HG03175 (cell line): ENCODE data around the gene SERPINA3.

Experiments used
- ATAC-seq: cut with Tn5 transposase; IDR thresholded peaks from one replicate; pipeline ENCODE4 v1.9.1; 2021; ENCODE audit warnings: mild to moderate bottlenecking, moderate library complexity; ENCODE audit not compliant: unreplicated experiment

SERPINA3 gene

DNA sequence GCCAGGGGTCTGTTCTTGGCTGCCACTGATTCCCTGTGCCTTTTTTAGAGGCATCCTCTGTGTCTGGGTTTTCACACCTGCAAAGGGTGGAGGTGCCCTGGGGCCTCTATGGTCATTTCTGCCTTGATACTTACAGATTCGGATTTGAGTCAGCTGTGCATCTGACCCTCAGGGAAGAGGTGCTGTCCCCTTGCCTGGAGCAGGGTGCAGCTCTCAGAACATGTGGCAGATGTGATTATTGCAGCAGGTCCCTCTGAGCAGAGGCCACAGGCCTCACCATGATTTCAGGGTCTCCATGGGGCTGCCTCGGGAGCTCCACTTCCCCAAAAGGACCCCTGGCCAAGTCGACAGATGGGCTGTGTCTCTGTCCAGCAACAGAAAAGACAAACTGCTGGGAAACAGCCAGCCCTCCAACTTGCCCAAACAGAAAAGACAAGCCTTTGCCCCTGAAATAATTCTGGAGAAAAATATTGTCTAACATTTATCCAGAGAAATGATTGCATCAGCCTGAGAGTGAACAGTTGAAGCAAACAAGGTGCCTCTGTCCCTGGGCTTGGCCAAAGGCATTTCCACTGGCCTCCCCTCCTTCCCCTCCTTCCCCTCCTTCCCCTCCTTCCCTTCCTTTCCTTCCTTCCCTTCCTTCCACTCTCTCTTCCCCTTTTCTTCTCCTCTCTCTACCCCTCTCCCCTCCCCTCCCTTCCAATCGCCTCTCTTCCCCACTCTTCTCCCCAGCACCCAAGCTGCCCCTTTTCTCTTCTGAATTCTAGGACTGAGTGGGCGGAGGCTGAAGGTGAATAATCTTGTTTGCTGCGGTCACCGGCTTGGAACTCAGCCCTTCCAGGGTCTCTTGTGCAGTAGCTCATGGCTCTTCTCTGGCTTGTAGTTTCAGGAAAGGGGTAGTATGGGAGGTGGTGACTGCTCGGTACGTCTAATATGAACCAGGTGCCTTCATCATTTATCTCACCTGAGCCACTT is 676 bp downstream of the SERPINA3 start:
- no peak for ATAC-seq

- ATAC-seq: no peak
These were observed 1.8 kb downstream of the SERPINA3 start for GRCh38 chr14:94613720-94614644.

DNA sequence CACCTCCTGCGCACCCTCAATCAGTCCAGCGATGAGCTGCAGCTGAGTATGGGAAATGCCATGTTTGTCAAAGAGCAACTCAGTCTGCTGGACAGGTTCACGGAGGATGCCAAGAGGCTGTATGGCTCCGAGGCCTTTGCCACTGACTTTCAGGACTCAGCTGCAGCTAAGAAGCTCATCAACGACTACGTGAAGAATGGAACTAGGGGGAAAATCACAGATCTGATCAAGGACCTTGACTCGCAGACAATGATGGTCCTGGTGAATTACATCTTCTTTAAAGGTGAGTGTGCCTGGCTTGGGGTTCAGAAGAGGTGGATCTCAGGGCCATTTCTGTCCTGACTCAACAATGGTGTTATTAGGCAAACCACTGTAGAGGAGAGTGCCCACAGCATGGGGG is 2.6 kb downstream of the SERPINA3 start:
- ATAC-seq: no peak

DNA sequence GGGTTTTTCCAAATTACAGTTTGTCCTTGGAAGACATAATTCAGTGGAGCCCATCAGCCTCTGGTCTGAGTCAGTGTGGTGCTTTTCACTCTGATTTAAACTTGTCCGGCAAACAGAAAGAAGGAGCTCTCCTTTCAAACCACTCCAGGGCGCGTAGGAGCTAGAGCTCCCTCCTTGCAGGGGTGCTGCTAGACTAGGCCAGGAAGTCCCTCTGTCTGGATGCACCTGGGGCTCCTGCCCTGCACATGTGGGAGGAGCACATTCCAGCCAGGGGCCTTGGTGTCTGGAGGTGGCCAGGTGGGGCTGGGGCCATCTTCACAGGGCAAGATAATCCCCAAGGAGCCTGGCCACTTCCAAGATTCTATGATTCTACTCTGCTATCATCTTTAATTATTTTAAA is 3.1 kb downstream of the SERPINA3 start:
- ATAC-seq: no peak

DNA sequence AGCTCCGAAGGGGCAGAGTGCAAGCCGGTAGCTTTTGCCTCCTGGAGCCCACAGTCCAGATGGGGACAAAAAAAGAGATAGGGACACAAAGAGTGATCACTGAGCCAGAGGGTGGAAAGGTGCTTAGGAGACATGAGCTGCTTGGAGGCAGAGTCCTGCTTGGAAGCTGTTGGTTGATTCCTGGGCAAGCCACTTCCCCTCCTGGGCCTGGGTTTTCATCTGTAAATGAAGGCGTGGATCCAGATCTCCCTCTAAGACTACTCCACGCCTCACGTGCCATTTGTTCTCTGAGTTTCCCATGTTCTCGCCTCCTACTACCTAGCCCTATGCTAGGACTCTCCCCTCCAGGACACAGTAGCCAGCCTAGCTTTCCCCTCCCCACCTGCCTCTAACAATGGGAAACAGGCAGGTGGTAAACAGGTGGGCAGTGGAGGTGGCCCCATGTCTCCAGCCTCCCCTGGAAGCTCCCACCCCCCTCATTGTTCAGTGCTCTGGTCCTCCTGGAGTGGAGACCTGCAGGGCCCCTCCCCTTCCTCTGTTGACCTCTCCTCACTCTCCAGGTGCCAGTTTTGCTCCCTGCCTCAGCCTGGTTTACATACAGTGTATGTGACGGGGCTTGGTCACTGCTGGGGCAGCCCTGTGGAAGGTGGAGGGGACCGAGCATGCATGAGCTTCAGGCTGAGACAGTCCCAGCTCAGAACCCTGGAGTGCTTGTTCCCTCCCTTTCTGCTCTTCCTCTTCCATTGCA is 3.8 kb downstream of the SERPINA3 start:
- no peak for ATAC-seq

- ATAC-seq: no peak
These were observed 5.3 kb downstream of the SERPINA3 start for GRCh38 chr14:94617366-94617941.

DNA sequence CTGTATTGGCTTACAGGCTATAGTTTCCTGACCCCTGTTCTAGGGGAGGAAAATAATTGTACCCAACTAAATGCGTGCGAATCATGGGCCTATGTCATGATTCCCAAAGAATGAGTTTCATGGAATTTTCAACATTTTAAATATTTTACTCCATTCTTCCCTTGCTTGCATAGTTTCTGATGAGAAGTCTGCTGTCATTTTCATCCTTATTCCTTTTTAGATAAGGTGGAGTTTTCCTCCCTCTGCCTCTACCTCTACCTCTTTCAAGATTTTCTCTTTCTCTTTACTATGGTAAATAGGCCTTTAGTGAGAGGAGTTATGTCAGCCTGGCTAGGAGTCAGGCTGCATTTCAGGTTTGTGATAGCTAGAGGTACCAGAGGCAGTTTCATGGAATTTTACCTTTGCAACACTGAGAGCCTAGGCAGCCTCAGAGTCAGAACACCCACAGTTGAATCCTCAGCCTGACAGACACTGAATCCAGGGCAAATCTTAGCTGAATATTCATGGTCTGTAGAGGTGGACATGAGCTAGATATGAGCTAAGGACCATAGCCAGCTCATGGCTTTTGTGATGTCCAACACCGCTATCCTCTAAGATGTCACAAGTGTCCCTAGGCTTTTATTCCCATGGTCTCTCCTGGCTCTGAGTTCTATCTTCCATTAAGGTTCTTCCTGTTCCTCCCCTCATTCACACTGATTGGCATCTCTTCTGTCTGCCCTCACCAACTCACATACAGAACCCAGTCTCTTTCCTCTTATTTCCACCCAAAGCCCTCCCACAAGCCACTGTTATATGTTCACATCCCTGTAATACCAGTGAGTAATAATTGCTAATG is 6.0 kb downstream of the SERPINA3 start:
- no peak for ATAC-seq

DNA sequence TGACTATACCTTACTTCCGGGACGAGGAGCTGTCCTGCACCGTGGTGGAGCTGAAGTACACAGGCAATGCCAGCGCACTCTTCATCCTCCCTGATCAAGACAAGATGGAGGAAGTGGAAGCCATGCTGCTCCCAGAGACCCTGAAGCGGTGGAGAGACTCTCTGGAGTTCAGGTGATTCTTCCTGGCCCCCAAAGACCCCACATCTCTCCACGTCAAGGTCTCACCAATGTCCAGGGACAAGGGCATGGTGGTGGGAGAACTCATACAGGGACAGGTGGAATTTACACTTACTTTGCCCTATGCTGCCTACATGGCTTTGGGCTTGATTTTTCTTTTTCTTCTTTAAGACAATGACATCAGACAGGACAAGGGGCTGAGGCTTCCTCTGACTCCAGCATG is 7.1 kb downstream of the SERPINA3 start:
- no peak for ATAC-seq

DNA sequence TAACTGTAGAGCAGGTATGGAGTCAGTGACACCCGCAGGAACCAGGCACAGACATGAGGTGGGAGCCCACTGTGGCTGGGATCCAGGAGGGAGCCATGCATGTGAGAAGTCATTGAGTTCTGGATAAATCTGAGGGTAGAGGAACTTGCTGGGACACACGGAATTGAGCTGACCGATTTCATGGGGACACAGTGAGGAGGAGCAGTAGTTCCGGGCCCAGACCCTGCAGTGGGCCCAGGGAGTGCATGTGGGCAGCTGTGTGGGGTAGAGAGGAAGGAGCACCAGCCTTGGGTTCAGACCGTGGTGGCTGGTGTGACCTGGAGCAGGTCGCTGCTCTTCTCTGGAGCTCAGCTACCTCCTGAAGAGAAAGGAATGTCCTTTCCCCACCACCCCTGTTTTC is 8.4 kb downstream of the SERPINA3 start:
- no peak for ATAC-seq

DNA sequence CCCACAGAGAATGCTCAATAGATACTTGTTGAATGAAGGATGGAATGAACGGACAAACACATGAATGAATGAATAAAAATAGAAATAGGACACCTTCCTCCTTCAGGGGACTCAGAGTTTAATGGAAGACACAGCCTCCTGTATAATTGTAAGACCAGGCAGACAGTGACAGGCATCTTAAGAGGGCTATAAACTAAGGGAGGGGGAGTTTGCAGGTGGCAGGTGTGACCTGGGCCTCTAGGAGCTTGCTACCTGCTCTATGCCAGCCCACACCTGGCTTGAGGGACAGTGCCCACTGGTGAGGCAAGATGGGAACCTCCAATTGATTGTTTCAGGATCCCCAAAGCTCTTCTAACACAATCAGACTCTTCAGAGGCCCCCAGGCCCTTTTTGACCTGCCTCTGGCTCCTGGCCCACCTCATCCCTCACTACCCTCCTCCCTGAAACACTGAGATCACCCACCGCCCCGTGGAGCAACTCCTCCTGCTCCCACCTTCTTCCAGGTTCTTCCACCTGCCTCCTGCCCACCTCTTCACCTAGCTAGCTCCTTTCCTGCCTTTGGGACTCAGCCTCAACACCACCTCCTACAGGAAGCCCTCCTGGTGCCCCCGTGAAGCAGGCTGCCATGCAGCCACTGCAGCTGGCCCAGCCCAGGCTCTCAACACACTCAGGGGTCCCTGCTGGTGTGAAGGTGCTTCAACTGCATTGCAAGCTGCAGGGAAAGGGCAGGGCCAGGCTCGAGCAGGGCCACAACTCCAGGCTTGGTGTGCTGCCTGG is 9.4 kb downstream of the SERPINA3 start:
- ATAC-seq: no peak

DNA sequence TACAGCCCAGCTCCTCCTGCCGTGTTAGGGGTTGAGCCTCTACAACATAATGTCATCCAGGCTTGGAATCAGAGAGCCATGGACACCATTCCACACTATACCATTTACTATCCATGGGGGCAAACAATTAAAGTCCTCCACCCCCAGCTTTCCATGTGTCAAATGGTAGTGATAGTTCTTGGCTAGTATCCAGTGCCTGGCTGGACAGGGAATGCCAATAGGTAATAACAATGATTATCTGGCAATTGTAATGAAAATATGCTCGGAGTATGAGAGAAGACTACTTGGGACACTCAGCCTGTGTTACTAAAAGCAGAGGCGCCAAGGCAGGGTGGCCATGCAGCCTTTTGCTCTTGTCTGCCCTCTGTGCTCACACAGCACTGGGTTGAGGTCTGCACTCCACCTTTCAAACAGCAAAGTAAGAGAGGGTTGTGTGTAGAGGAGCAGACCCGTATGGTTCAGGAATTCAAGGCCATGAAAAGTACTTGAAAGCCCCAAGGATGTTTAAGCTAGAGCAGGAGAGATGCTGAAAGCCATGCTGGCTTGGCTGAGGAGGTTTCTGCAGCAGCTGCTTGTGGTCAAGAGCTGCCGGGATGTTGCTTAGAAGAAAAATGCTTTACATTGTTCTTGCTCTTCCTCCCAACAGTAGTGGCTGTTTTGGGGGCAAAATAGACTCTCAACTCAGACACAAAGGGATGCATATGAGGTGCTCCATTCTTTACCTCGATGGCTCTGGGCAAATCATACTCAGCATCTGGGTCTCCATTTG is 10.6 kb downstream of the SERPINA3 start:
- no peak for ATAC-seq

GRCh38 chr14:94623422-94623809 is 11.2 kb downstream of the SERPINA3 start:
- ATAC-seq: no peak

DNA sequence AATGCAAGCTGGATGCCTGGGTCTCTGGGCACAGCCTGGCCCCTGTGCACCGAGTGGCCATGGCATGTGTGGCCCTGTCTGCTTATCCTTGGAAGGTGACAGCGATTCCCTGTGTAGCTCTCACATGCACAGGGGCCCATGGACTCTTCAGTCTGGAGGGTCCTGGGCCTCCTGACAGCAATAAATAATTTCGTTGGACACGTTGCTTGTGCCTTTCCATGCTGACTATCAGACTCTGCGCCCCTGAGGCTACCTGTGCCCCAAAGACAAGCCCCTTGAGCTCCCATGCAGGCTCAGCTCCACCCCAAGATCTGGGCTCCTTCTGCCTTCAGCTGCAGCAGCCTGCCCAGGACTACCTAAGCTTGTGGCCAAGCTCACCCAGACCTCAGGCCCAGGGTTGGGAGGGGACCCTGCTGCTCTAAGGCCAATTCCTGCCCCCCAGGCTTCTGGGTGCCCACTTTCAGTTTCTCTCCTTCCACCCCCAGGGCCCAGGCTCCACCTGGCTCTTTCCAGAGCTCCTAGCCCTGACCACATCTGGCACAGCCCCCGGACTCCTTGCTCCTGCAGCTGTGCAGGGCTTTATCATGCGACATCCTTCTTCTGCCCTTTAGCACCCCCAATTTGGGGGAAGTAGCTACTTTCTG is 11.8 kb downstream of the SERPINA3 start:
- ATAC-seq: no peak

GRCh38 chr14:94624537-94625352 is 12.6 kb downstream of the SERPINA3 start:
- no peak for ATAC-seq

DNA sequence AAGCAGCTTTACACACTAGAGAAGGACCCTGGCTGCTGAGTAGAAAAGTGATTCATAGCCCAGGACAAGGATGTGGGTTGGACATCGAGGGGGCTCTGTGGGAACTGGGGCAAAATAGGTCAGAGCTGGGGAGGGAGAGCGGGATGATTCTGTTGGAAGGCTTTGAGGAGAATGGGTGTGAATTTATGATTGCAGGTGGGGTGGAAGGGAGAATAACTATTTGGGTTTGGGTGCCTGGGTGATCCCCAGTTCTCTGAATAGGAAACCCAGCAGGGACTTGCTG is 13.1 kb downstream of the SERPINA3 start:
- no peak for ATAC-seq

DNA sequence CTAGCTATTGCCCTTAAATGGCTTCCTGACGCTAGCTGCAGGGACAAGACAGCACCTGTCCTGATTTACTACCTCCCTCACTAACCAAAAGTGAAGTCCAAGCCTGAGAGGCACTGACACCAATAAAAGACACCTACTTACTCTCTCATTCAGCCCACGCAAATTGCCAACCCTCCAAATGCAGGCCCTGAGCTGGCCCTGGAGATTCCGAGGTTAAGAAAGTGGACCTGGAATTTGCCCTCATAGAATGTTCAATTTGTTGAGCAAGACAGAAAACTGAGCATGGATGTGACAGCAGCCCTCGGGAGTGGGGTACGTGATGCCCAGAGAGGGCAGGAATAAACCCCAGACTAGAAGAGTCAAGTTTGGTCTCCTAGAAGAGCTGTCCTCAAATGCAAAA is 16.4 kb downstream of the SERPINA3 start:
- ATAC-seq: no peak

GRCh38 chr14:94630396-94630795 is 18.2 kb downstream of the SERPINA3 start:
- no peak for ATAC-seq
